ENCODE data around the gene RPS5.

GRCh38 chr19:58387338-58388174, 487 bp downstream of the RPS5 start:
- TF ChIP-seq CTCF (optimal IDR thresholded peaks at IDR 0.05 in 1 of 3, IDR thresholded peaks at IDR 0.05 in 1 of 3, conservative IDR thresholded peaks at IDR 0.05 in 1 of 3; ENCODE audit: extremely low read depth in 1 of 3, insufficient read depth in 2 of 3, low read length in 3 of 3) (no peak), EZH2 (IDR thresholded peaks at IDR 0.05; ENCODE audit: low read length) (no peak)

Data from keratinocyte (primary cell).